ENCODE results near the gene DUT.
"Not testable (repeated sequence)": the region's sequence is repeated elsewhere in the genome, so short reads cannot be mapped to it uniquely, and the experiment has no call there.

Gene DUT

DNA sequence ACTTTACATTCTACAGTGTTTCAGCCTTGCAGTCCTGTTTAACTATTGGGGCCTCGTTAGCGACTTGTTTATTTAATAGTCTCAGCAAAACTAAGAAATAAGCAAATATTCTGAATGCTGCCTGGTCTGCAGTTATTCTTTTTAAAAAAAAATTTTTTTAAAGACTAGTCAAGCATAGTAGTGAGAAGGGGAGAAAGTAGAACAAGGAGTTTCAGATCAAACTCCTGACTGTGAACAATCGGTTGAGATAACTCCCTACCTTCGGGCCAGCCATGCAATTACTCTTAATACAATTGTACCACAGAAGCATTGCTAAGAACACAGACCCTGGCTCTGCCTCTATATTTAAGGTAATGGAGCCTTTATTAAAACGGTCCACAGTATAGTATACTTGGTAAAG, 5.8 kb upstream of the DUT start:
- no peak overlapping the region for H3K4me3 ChIP-seq (replicated peaks; ENCODE audit: low read depth, low read length)
- TF ChIP-seq, protein P1, sequence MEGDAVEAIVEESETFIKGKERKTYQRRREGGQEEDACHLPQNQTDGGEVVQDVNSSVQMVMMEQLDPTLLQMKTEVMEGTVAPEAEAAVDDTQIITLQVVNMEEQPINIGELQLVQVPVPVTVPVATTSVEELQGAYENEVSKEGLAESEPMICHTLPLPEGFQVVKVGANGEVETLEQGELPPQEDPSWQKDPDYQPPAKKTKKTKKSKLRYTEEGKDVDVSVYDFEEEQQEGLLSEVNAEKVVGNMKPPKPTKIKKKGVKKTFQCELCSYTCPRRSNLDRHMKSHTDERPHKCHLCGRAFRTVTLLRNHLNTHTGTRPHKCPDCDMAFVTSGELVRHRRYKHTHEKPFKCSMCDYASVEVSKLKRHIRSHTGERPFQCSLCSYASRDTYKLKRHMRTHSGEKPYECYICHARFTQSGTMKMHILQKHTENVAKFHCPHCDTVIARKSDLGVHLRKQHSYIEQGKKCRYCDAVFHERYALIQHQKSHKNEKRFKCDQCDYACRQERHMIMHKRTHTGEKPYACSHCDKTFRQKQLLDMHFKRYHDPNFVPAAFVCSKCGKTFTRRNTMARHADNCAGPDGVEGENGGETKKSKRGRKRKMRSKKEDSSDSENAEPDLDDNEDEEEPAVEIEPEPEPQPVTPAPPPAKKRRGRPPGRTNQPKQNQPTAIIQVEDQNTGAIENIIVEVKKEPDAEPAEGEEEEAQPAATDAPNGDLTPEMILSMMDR (IDR thresholded peaks at IDR 0.05; ENCODE audit: low read depth, low read length, missing control alignments) = no peak
- no peak for DNase-seq (ENCODE audit: extremely low read depth, low read depth)

DNA sequence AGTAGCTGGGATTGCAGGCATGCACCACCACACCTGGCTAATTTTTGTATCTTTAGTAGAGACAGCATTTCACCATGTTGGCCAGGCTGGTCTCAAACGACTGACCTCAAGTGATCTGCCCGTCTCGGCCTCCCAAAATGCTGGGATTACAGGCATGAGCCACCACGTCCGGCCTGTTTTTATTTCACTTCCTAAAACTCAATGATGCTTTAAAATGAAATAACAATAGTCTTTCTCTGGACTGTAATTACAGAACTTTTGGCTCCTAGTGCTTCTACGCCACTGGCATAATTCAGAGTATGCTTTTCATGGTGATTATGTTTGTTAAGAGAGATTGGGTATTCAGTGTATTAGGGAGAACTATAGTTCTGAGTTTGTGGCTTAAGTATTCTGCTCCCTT, 5.0 kb upstream of the DUT start:
- DNase-seq (ENCODE audit: extremely low read depth, low read depth) = not testable (repeated sequence)

DNA sequence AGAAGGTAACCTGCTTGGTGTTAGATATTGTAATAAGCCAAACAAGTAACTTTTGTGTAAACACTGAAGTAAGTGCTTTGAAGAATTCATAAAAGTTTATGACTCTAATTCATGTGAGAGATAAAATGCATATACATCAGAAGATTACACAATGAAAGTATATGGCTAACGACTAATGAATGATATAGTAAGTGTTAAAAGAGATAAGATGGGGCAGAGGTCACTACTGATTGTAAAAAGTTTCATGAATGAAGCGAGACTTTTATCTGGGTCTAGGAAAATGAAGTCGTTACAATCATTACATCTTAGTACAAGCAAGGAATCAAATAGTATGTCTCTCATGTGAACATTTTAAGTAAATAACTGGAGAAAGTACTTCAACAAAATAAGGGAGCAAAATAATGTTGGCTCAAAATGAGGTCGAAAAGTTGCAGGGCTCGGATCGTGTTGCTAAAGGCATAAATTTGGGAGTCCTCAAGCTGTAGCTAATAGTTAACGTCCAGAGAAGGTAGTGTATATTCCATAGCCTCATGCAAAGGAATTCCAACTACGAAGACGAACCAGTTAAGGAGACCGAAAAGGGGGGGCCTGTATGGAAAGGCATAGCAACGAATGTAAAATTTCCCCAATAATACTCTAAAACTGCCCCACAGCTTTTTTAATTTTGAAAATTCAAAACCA, 984 bp upstream of the DUT start:
- H3K4me3 ChIP-seq (replicated peaks; ENCODE audit: low read depth, low read length) = peak overlapping the region; percentile 84
- TF ChIP-seq, protein P1 (IDR thresholded peaks at IDR 0.05; ENCODE audit: low read depth, low read length, missing control alignments) = no peak
- DNase-seq (ENCODE audit: extremely low read depth, low read depth) = no peak

More for the DNA sequence above, 5.0 kb upstream of the DUT start:
- not testable (repeated sequence) for H3K4me3 ChIP-seq (replicated peaks; ENCODE audit: low read depth, low read length)

DNA sequence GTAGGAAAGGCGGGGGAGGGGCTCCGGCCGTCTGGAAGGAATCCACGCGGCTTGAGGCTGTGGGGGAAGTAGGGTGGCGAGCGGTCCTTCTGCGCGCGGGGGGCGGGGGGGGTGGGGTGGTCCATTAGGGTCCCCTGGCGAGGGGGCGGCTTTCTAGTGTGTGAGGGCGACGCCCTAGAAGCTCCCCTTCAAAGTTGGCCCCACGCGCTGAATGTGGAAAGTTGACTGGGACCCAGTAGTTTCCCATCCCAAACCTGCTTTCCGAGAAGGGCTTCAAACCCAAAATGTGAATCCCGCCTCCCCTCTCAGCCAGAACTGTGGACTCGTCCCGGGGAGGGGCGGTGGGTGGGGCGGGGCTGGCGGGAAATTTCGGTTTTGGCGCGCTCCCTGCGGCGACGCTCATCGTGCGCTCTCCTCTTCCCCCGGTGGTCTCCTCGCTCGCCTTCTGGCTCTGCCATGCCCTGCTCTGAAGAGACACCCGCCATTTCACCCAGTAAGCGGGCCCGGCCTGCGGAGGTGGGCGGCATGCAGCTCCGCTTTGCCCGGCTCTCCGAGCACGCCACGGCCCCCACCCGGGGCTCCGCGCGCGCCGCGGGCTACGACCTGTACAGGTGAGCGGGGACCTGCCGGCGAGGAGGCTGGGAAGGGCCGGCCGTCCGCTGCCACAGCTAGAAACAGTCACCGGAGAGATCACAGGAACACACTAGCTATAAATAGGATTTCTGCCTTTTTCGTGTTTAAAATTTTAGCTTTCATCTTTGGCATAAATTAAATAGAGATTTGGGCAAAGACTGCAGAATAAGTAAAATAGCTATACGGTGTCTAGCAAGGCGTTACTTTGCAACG, 790 bp downstream of the DUT start:
- peak overlapping the region; percentile 84 for H3K4me3 ChIP-seq (replicated peaks; ENCODE audit: low read depth, low read length)
- TF ChIP-seq, protein P1 (IDR thresholded peaks at IDR 0.05; ENCODE audit: low read depth, low read length, missing control alignments) = no peak
- DNase-seq (ENCODE audit: extremely low read depth, low read depth) = peak; percentile 38

DNA sequence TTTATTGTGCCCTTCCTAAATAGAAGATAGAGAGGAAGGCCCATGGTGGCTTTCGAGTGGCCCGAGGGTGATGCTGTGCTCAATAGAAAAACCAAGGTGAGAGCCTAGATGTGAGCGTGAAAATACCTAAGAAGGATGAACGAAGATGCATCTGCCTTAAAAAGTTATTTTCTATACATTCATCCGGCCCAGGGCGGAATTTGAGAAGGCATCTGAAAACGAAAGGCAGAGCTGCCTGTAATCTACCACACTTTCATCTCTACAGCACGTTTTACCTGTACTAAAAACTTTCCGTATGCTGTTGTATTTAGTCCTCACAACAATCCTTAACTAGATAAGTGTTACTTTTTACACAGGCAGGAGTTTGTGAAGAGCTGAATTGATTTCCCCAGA, 1.4 kb downstream of the DUT start:
- no peak for DNase-seq (ENCODE audit: extremely low read depth, low read depth)
- peak overlapping the region; percentile 84 for H3K4me3 ChIP-seq (replicated peaks; ENCODE audit: low read depth, low read length)
- TF ChIP-seq, protein P1 (IDR thresholded peaks at IDR 0.05; ENCODE audit: low read depth, low read length, missing control alignments) = no peak

DNA sequence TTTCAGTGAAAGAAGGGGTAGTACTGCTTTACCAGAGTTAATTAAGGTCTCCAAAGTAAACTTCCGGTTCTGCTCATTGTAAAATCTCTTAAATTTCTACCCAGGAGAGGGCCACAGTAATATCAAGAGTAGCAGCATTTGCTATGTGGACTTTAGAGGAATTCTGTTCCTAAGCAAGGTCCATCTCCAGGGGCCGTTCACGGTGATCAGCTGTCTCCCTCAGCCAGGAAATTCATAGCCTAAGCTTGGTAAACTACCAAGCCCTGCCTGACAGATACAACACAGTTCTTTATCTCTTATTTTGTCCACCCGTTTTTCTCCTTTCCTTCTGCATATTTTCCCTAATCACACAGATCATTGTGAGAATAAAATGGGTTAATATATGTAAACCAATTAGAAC, 2.3 kb downstream of the DUT start:
- TF ChIP-seq, protein P1 (IDR thresholded peaks at IDR 0.05; ENCODE audit: low read depth, low read length, missing control alignments) = no peak
- peak overlapping the region; percentile 84 for H3K4me3 ChIP-seq (replicated peaks; ENCODE audit: low read depth, low read length)
- DNase-seq (ENCODE audit: extremely low read depth, low read depth) = no peak

DNA sequence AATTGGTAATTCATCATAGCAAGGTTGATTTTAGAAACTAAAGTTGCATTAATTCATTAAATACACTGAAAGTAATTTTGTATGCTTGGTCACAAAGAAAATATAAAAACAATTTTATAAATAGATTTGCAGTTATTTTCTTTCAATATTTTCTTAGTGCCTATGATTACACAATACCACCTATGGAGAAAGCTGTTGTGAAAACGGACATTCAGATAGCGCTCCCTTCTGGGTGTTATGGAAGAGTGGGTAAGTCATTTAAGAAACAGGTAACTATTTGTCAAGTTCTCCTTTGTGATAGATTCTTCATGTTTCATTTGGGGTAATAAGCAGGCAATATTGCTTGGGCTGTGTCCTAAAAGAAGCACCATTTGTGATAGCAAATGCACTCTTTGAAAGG, 3.0 kb downstream of the DUT start:
- H3K4me3 ChIP-seq (replicated peaks; ENCODE audit: low read depth, low read length) = no peak overlapping the region; the same call in 1 of the 2 replicates
- TF ChIP-seq, protein P1 (IDR thresholded peaks at IDR 0.05; ENCODE audit: low read depth, low read length, missing control alignments) = no peak
- no peak for DNase-seq (ENCODE audit: extremely low read depth, low read depth)
